GM12874 (cell line): ENCODE measurements around the gene SLC13A4.

Experiments used
- TF ChIP-seq, protein P1 (sequence below): IDR thresholded peaks from 2 replicates; pipeline ENCODE4 v1.5.1; 2011; ENCODE audit warnings: low read depth, mild to moderate bottlenecking, control low read depth, low read length, moderate library complexity; ENCODE audit not compliant: insufficient read depth

Gene SLC13A4, protein sequence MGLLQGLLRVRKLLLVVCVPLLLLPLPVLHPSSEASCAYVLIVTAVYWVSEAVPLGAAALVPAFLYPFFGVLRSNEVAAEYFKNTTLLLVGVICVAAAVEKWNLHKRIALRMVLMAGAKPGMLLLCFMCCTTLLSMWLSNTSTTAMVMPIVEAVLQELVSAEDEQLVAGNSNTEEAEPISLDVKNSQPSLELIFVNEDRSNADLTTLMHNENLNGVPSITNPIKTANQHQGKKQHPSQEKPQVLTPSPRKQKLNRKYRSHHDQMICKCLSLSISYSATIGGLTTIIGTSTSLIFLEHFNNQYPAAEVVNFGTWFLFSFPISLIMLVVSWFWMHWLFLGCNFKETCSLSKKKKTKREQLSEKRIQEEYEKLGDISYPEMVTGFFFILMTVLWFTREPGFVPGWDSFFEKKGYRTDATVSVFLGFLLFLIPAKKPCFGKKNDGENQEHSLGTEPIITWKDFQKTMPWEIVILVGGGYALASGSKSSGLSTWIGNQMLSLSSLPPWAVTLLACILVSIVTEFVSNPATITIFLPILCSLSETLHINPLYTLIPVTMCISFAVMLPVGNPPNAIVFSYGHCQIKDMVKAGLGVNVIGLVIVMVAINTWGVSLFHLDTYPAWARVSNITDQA

GRCh38 chr7:135728136-135728669 lies at the start of gene SLC13A4:
Gene SLC13A4, minus strand, starts transcription at chr7:135728186. Its CDS starts 690 bp downstream, at chr7:135727496.
- TF ChIP-seq, protein P1, sequence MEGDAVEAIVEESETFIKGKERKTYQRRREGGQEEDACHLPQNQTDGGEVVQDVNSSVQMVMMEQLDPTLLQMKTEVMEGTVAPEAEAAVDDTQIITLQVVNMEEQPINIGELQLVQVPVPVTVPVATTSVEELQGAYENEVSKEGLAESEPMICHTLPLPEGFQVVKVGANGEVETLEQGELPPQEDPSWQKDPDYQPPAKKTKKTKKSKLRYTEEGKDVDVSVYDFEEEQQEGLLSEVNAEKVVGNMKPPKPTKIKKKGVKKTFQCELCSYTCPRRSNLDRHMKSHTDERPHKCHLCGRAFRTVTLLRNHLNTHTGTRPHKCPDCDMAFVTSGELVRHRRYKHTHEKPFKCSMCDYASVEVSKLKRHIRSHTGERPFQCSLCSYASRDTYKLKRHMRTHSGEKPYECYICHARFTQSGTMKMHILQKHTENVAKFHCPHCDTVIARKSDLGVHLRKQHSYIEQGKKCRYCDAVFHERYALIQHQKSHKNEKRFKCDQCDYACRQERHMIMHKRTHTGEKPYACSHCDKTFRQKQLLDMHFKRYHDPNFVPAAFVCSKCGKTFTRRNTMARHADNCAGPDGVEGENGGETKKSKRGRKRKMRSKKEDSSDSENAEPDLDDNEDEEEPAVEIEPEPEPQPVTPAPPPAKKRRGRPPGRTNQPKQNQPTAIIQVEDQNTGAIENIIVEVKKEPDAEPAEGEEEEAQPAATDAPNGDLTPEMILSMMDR: no peak

DNA sequence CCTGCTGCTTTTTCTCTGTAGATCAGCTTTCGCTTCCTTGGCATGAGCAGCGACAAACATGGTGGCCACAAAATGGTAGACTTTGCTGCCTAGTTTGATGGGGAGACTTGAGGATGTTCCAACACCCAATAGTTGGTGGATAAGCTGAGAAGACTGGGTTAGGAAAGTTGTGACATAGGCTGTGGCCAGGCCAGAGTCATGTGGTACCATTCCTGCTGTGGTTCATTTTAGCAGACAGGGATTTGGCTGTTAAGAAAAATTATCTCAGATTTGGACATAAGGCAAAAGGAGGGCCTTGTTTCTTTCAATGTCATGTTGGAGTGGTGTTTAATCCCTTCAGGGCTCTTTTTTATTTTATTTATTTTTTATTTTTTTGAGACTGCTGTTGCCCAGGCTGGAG lies 47.2 kb upstream of the SLC13A4 start:
- TF ChIP-seq, protein P1: no peak

DNA sequence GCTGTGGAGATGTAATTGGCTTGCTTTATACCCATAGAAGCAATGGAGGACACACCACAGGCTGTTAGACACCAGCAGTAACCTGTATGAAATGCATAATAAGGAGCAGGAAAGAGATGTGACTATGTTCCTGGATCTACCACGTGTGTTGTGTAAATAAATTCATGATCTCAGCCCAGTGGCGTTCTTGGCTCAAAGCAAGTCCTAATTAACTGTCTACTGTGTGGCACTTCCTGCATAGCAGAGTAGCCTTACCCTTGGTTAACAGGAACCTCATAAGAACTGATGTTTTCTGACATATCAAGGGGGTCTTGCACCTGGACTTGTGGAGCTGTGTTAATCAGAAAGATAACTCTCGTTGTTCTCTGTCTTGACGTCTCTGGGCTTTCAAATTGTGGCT lies 46.3 kb upstream of the SLC13A4 start:
- TF ChIP-seq, protein P1: no peak

DNA sequence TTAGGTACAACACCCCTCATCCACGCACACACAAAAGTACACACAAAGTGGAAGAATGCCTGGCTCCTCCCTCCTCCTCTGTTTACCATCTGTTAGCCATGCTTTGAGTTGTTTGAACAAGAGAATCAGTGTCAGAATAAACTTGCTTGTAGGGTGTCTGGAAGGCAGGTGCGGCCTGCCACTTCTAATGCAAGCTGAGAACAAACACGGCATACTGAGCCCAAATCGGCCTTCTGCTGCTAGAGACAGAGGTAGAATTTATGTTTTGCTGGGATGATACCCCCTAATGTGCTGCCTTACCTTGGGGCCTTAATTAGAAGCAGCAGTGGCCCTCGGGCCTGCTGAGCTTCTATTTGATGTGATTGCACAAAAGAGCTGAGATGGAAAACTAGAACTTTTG lies 45.5 kb upstream of the SLC13A4 start:
- TF ChIP-seq, protein P1: no peak

DNA sequence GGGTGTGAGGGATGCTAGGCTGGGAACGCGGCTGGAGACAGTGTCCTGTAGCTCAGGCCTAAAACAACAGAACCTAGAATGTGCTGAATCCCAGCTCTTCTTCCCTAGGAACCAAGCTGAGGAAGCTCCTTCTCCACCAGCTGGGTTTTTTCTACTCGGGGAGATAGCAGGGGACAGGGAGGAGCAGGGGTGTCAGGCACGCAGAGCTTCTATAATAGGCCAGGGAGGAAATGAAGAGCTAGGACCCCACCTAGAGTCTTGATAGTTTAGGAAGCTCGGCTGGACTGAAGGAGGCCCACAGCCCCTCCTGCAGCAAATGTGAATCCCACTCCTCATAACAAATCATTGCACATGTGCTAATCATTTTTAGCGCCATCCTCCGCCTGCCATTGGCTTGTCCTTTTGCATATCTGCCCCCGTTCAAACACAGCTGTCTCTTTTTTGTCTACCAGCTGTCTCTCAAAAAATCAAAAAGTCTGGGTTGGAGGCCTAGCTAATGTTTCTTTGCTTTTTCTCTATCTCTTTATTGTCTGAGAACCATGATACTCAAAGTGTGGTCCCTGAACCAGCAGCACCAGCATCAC lies 44.7 kb upstream of the SLC13A4 start:
- TF ChIP-seq, protein P1: no peak

DNA sequence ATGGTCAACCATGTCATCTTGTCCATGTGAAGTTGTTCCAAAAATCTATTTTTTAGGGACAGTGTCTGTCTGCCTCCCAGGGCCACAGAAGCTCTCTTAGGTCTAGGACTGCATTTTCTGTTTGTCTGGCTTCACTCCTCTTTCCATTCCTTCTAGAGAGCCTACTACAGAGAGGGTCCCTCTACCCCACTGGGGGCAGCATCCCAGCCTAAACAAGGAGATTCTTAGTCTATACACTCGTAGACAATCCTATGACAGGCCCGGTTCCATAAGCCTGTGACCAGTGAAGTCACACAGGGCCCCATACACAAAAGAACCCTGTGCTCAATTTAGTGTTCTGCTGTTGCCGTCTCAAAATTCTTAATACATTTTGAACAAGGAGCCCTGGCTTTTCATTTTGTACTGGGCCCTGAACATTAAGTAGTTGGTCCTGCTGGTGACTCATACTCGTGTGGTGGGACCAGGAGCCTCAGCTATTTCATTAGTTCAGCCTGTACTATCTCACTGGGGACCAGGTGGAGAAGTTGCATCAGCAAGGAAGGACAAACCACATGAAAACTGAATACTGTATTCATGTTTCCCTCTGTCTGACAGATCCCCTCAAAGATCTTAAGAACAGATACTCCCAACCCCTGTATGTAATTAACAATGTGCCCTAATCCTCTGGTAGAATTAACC lies 44.1 kb upstream of the SLC13A4 start:
- TF ChIP-seq, protein P1: no peak

DNA sequence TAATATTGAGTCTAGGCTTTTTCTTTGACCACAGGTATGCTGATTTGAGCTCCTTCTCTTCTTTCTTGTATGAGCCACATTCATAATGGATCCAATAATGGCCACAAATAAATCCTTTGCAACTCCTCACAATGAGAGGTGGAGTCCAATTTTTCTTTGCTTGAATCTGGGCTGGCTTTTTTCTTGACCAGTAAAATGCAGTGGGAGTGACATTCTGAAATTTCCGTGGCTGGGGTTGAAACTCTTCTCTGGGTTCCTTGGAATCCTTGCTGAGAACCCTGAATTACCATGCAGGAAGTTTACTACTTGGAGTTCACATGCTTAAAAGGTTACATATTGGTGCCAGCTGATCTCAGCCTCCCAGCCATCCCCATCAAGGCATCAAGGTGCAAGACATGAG lies 43.1 kb upstream of the SLC13A4 start:
- TF ChIP-seq, protein P1: no peak
